PC-3 (cell line): ENCODE results near the gene LSMEM2. TPM values are rescaled to one million over a fixed set of nuclear protein-coding genes. Genes with fewer than 3 reads are reported as not detected.

Experiments used
- ATAC-seq: fragments of 200-7000 bp; cut with Tn5 transposase; 2 replicates; pipeline ENCODE4 v1.9.1; 2020; ENCODE audit warnings: mild to moderate bottlenecking, moderate library complexity
- BruUV-seq: library from RNA; stranded (reverse); fragments of 400-500 nt; replicated peaks from 2 replicates; lab custom pipeline; 2021; lab: Mats Ljungman, UMichigan
- CTCF ChIA-PET: fragments of 300-600 bp; sonication (Branson Sonifier 250); formaldehyde crosslinking; loops from one replicate; lab custom pipeline; 2022; ENCODE audit warnings: antibody characterized with exemption; lab: Charles Lee
- POLR2A ChIA-PET: fragments of 300-600 bp; sonication (Branson Sonifier 250); formaldehyde crosslinking; loops from one replicate; lab custom pipeline; 2022; ENCODE audit warnings: antibody characterized with exemption; ENCODE audit not compliant: unreplicated experiment; lab: Charles Lee
- DNase-seq: peaks from one replicate; pipeline ENCODE4 v3.0.0-alpha.2; 2015
- H2AFZ ChIP-seq: fragments of 300-600 bp; sonication (generic); 2 replicates; pipeline ENCODE4 v1.6.0; 2016; ENCODE audit warnings: antibody characterized with exemption, low read length
- H3F3A ChIP-seq: fragments of 300-600 bp; sonication (generic); one replicate; pipeline ENCODE4 v1.6.0; 2017; ENCODE audit warnings: antibody characterized with exemption, low read length, control low read depth, mild to moderate bottlenecking; ENCODE audit not compliant: unreplicated experiment
- H3K27ac ChIP-seq: fragments of 300-600 bp; sonication (generic); 2 replicates; pipeline ENCODE4 v1.5.1; 2016; ENCODE audit warnings: mild to moderate bottlenecking, low read length
- H3K27me3 ChIP-seq: fragments of 300-600 bp; sonication (generic); 2 replicates; pipeline ENCODE4 v1.6.1; 2016; ENCODE audit warnings: low read length, mixed read lengths
- H3K36me3 ChIP-seq: fragments of 300-600 bp; sonication (generic); 2 replicates; pipeline ENCODE4 v1.6.1; 2016; ENCODE audit warnings: low read depth, mixed run types, low read length, mixed read lengths
- H3K4me1 ChIP-seq: fragments of 300-600 bp; sonication (generic); 2 replicates; pipeline ENCODE4 v1.5.1; 2016; ENCODE audit warnings: low read length; ENCODE audit not compliant: insufficient read depth
- H3K4me2 ChIP-seq: fragments of 300-600 bp; sonication (generic); 2 replicates; pipeline ENCODE4 v1.6.0; 2016; ENCODE audit warnings: low read length
- H3K4me3 ChIP-seq: fragments of 300-600 bp; sonication (generic); 2 replicates; pipeline ENCODE4 v1.5.1; 2016; ENCODE audit warnings: mild to moderate bottlenecking, low read length, mixed read lengths
- H3K79me2 ChIP-seq: fragments of 300-600 bp; sonication (generic); 2 replicates; pipeline ENCODE4 v1.6.1; 2017; ENCODE audit warnings: low read length, mixed read lengths
- H3K9ac ChIP-seq: fragments of 300-600 bp; sonication (generic); 2 replicates; pipeline ENCODE4 v1.6.0; 2016; ENCODE audit warnings: mild to moderate bottlenecking, low read length
- H3K9me2 ChIP-seq: fragments of 300-600 bp; sonication (generic); replicated peaks from 2 replicates; pipeline ENCODE4 v1.6.1; 2016; ENCODE audit warnings: mixed run types, low read length, mixed read lengths
- H3K9me3 ChIP-seq: fragments of 300-600 bp; sonication (generic); 2 replicates; pipeline ENCODE4 v1.6.1; 2016; ENCODE audit warnings: low read length, mixed read lengths
- H4K20me1 ChIP-seq: fragments of 300-600 bp; sonication (generic); 2 replicates; pipeline ENCODE4 v1.6.1; 2016; ENCODE audit warnings: low read length, mixed read lengths
- EZH2 ChIP-seq: fragments of 300-600 bp; sonication (generic); IDR thresholded peaks from one replicate; pipeline ENCODE4 v1.6.1; 2017; ENCODE audit warnings: antibody characterized with exemption, mild to moderate bottlenecking, low read length; ENCODE audit not compliant: unreplicated experiment
- EZH2phosphoT487 ChIP-seq: fragments of 300-600 bp; sonication (generic); IDR thresholded peaks from 2 replicates; pipeline ENCODE4 v1.6.1; 2018; ENCODE audit warnings: mild to moderate bottlenecking, antibody characterized with exemption, low read length, borderline replicate concordance
- intact Hi-C: fragments of 100-400 bp; cut with micrococcal nuclease; formaldehyde crosslinking; loops from 2 replicates; pipeline ENCODE4 v1.9.0; 2023
- total RNA-seq: library from RNA; depleted of rRNA; stranded (reverse); fragments of >200 nt; gene quantifications from 2 replicates; pipeline ENCODE4 v1.2.3, GENCODE V29; 2014
- TF ChIP-seq, protein P1 (sequence below): fragments of 300-600 bp; sonication (generic); conservative IDR thresholded peaks from 2 replicates; pipeline ENCODE4 v1.5.1; 2017; ENCODE audit warnings: antibody characterized with exemption, low read depth, mild to moderate bottlenecking, low read length

Gene LSMEM2
- total RNA-seq, 1 experiment from 2014 or later = not detected

GRCh38 chr3:50241713-50242380 is 37.0 kb upstream of the LSMEM2 start:
- Histone ChIP-seq H3K36me3 (peaks cover 10% of the 10 kb centered on the region; the same call in 1 of the 2 replicates), H3K4me1 (peaks cover 31% of the 10 kb centered on the region), H3K9me3 (no peaks in the 10 kb centered on the region), H3K4me2 (no peak overlapping the region), H3K9ac (no peak overlapping the region), H3K27me3 (no peaks in the 10 kb centered on the region), H3K4me3 (no peak overlapping the region), H3K9me2 (no peaks in the 10 kb centered on the region), H3F3A (peaks cover 6% of the 10 kb centered on the region), H3K27ac (no peak overlapping the region), H3K79me2 (peaks cover 92% of the 10 kb centered on the region), H4K20me1 (peaks cover 37% of the 10 kb centered on the region), H2AFZ (no peak overlapping the region)
- TF ChIP-seq, protein P1, sequence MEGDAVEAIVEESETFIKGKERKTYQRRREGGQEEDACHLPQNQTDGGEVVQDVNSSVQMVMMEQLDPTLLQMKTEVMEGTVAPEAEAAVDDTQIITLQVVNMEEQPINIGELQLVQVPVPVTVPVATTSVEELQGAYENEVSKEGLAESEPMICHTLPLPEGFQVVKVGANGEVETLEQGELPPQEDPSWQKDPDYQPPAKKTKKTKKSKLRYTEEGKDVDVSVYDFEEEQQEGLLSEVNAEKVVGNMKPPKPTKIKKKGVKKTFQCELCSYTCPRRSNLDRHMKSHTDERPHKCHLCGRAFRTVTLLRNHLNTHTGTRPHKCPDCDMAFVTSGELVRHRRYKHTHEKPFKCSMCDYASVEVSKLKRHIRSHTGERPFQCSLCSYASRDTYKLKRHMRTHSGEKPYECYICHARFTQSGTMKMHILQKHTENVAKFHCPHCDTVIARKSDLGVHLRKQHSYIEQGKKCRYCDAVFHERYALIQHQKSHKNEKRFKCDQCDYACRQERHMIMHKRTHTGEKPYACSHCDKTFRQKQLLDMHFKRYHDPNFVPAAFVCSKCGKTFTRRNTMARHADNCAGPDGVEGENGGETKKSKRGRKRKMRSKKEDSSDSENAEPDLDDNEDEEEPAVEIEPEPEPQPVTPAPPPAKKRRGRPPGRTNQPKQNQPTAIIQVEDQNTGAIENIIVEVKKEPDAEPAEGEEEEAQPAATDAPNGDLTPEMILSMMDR = no peak
- TF ChIP-seq EZH2 (no peak), EZH2phosphoT487 (no peak)
- DNase-seq (no peak), ATAC-seq (no peak)
- no TSS peak for BruUV-seq
- POLR2A ChIA-PET = no interaction called here
- CTCF ChIA-PET = no interaction called here
- intact Hi-C loops = no loop called here

GRCh38 chr3:50242381-50242770 is 36.5 kb upstream of the LSMEM2 start:
- peaks cover 92% of the 10 kb centered on the region for H3K79me2 ChIP-seq
- no peak overlapping the region for H3K4me3 ChIP-seq
- no peaks in the 10 kb centered on the region for H3K9me3 ChIP-seq
- no peak overlapping the region for H2AFZ ChIP-seq
- H4K20me1 ChIP-seq = peaks cover 34% of the 10 kb centered on the region
- peaks cover 10% of the 10 kb centered on the region for H3F3A ChIP-seq
- ATAC-seq (no peak), DNase-seq (no peak)
- H3K36me3 ChIP-seq = peaks cover 10% of the 10 kb centered on the region; the same call in 1 of the 2 replicates
- intact Hi-C loops = no loop called here
- TF ChIP-seq EZH2phosphoT487 = no peak
- TF ChIP-seq, protein P1 = no peak
- no peak for TF ChIP-seq EZH2
- no peaks in the 10 kb centered on the region for H3K27me3 ChIP-seq
- peaks cover 36% of the 10 kb centered on the region for H3K4me1 ChIP-seq
- H3K9ac ChIP-seq = no peak overlapping the region
- H3K4me2 ChIP-seq = no peak overlapping the region
- ChIA-PET POLR2A (no interaction called here), CTCF (no interaction called here)
- BruUV-seq = no TSS peak
- H3K9me2 ChIP-seq = no peaks in the 10 kb centered on the region
- no peak overlapping the region for H3K27ac ChIP-seq

- ATAC-seq (no peak), DNase-seq (no peak)
- BruUV-seq = no TSS peak
- no peak overlapping the region for H3K4me3 ChIP-seq
- peaks cover 10% of the 10 kb centered on the region for H3F3A ChIP-seq
- CTCF ChIA-PET = no interaction called here
- intact Hi-C loops = no loop called here
- H3K79me2 ChIP-seq = peaks cover 92% of the 10 kb centered on the region
- H3K9ac ChIP-seq = no peak overlapping the region
- no peaks in the 10 kb centered on the region for H3K9me2 ChIP-seq
- H3K27ac ChIP-seq = no peak overlapping the region
- POLR2A ChIA-PET = no interaction called here
- TF ChIP-seq EZH2phosphoT487 = no peak
- peaks cover 34% of the 10 kb centered on the region for H4K20me1 ChIP-seq
- H3K9me3 ChIP-seq = no peaks in the 10 kb centered on the region
- H3K36me3 ChIP-seq = peaks cover 10% of the 10 kb centered on the region; the same call in 1 of the 2 replicates
- peaks cover 42% of the 10 kb centered on the region for H3K4me1 ChIP-seq
- no peak overlapping the region for H2AFZ ChIP-seq
- no peak overlapping the region for H3K4me2 ChIP-seq
- no peaks in the 10 kb centered on the region for H3K27me3 ChIP-seq
Measured at GRCh38 chr3:50242851-50243542, 35.9 kb upstream of the LSMEM2 start.
